ENCODE data around the gene MNDA.

The MNDA gene

GRCh38 chr1:158830904-158831507, at the start of gene MNDA:
MNDA (plus strand) TSS chr1:158831351; CDS start chr1:158842154, 10,803 bp downstream.
- no peak for TF ChIP-seq ISL1 (CRISPR knock-in tag; IDR thresholded peaks at IDR 0.05)
- TF ChIP-seq ZC3H10 (CRISPR knock-in tag; IDR thresholded peaks at IDR 0.05) = no peak
- TF ChIP-seq SNAI2 (CRISPR knock-in tag; IDR thresholded peaks at IDR 0.05) = no peak
- TF ChIP-seq GLIS3 (CRISPR knock-in tag; IDR thresholded peaks at IDR 0.05) = no peak
- no peak for TF ChIP-seq TCF4 (CRISPR knock-in tag; IDR thresholded peaks at IDR 0.05; ENCODE audit: borderline replicate concordance)
- no peak for TF ChIP-seq ZFP30 (CRISPR knock-in tag; IDR thresholded peaks at IDR 0.05)
- TF ChIP-seq BACH2 (CRISPR knock-in tag; IDR thresholded peaks at IDR 0.05; ENCODE audit: borderline replicate concordance) = no peak
- TF ChIP-seq CREB5 (CRISPR knock-in tag; IDR thresholded peaks at IDR 0.05; ENCODE audit: low read depth) = no peak
- TF ChIP-seq ZFP3 (CRISPR knock-in tag; IDR thresholded peaks at IDR 0.05) = no peak
- no peak for TF ChIP-seq PATZ1 (CRISPR knock-in tag; IDR thresholded peaks at IDR 0.05; ENCODE audit: borderline replicate concordance)
- no peak for TF ChIP-seq ZNF70 (CRISPR knock-in tag; IDR thresholded peaks at IDR 0.05)
- no peak for TF ChIP-seq CSRNP3 (CRISPR knock-in tag; IDR thresholded peaks at IDR 0.05)
- no peak for TF ChIP-seq TOX (CRISPR knock-in tag; IDR thresholded peaks at IDR 0.05; ENCODE audit: borderline replicate concordance)
- ATAC-seq = no peak

GRCh38 chr1:158793604-158794003, 37.5 kb upstream of the MNDA start:
- TF ChIP-seq PPARA (CRISPR knock-in tag; IDR thresholded peaks at IDR 0.05; ENCODE audit: borderline replicate concordance) (no peak), CSDC2 (CRISPR knock-in tag; IDR thresholded peaks at IDR 0.05) (no peak), PATZ1 (CRISPR knock-in tag; IDR thresholded peaks at IDR 0.05; ENCODE audit: borderline replicate concordance) (no peak), BACH2 (CRISPR knock-in tag; IDR thresholded peaks at IDR 0.05; ENCODE audit: borderline replicate concordance) (no peak)
- peak; percentile 48; the same call in 2 of the 3 replicates for ATAC-seq

- no peak for ATAC-seq
- no peak for TF ChIP-seq ZFP30 (CRISPR knock-in tag; IDR thresholded peaks at IDR 0.05)
These were observed 36.9 kb upstream of the MNDA start for GRCh38 chr1:158794247-158794646.

GRCh38 chr1:158798531-158798930, 32.6 kb upstream of the MNDA start:
- ATAC-seq = no peak
- TF ChIP-seq CREB5 (CRISPR knock-in tag; IDR thresholded peaks at IDR 0.05; ENCODE audit: low read depth) (no peak), SNAI2 (CRISPR knock-in tag; IDR thresholded peaks at IDR 0.05) (no peak), GLIS3 (CRISPR knock-in tag; IDR thresholded peaks at IDR 0.05) (no peak)

- no peak for ATAC-seq
- TF ChIP-seq BACH2 (CRISPR knock-in tag; IDR thresholded peaks at IDR 0.05; ENCODE audit: borderline replicate concordance) = no peak
- TF ChIP-seq ZNF70 (CRISPR knock-in tag; IDR thresholded peaks at IDR 0.05) = no peak
- TF ChIP-seq ESRRG (CRISPR knock-in tag; IDR thresholded peaks at IDR 0.05) = no peak
- no peak for TF ChIP-seq PPARA (CRISPR knock-in tag; IDR thresholded peaks at IDR 0.05; ENCODE audit: borderline replicate concordance)
- TF ChIP-seq TOX (CRISPR knock-in tag; IDR thresholded peaks at IDR 0.05; ENCODE audit: borderline replicate concordance) = no peak
- no peak for TF ChIP-seq ZFP30 (CRISPR knock-in tag; IDR thresholded peaks at IDR 0.05)
- no peak for TF ChIP-seq POU6F1 (CRISPR knock-in tag; IDR thresholded peaks at IDR 0.05; ENCODE audit: borderline replicate concordance, low read depth)
- no peak for TF ChIP-seq ISL1 (CRISPR knock-in tag; IDR thresholded peaks at IDR 0.05)
- no peak for TF ChIP-seq TCF4 (CRISPR knock-in tag; IDR thresholded peaks at IDR 0.05; ENCODE audit: borderline replicate concordance)
- TF ChIP-seq CSDC2 (CRISPR knock-in tag; IDR thresholded peaks at IDR 0.05) = no peak
- no peak for TF ChIP-seq ZFP3 (CRISPR knock-in tag; IDR thresholded peaks at IDR 0.05)
These were observed 31.5 kb upstream of the MNDA start for GRCh38 chr1:158799689-158800088.
